ENCODE results near the gene AGAP1. TPM values are rescaled to one million over a fixed set of nuclear protein-coding genes. Genes with fewer than 3 reads are reported as not detected.

AGAP1 gene
- polyA plus RNA-seq, 2 of the 4 experiments (the other 2 are of a cell fraction), result 20.2 to 21.9 TPM

DNA sequence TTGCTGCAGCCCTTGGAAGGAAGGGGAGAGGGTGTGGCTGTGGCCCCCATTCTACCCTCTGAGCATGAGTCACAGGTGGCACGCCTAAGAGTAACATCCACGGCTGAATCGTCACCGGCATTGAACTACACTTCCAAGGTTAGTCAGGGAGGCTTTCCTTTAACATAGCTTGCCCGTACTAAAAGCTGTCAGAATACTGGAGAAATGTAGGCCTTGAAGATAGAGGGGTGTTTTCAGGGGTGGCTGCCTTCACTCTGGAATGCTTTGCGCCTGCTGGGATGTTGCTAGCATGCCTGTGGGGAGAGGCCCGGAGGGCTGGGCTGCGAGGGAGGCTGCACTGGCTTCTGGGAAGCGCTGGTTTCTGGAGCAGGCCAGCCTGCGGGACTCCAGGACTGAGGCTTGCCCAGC lies 333.7 kb downstream of the AGAP1 start:
- CTCF ChIA-PET, result interaction anchor here (1.0 kb wide), 1 partner anchor 10 kb away, joined by 3 read pairs; no protein-coding TSS in a partner anchor
- peak; percentile 76 to 87 for ATAC-seq
- peak overlapping the region in 1 of 2 experiments; percentile 70; a peak in 3 of 6 replicates for H3K27ac ChIP-seq
- 49% methylated on average over 10 of the region's 10 CpGs for WGBS (ENCODE audit: missing lambda C conversion rate)
- H3K4me3 ChIP-seq, result no peak overlapping the region
- H3K4me1 ChIP-seq, result peaks cover 13% of the 10 kb centered on the region
- peak; percentile 43 to 45 for DNase-seq (ENCODE audit: low read depth in 1 of 2, low spot score in 1 of 2)
- peak overlapping the region; percentile 22 for H3K4me2 ChIP-seq
- FAIRE-seq, result no peak
- TF ChIP-seq FOXS1 (CRISPR knock-in tag; IDR thresholded peaks at IDR 0.05) (no peak), TFCP2L1 (CRISPR knock-in tag; IDR thresholded peaks at IDR 0.05) (no peak), FOSL2 (IDR thresholded peaks at IDR 0.05) (no peak), FOSL2 (CRISPR knock-in tag; IDR thresholded peaks at IDR 0.05) (peak; percentile 46)
- POLR2A ChIA-PET, result no interaction called here
- H3K9me3 ChIP-seq, result no peaks in the 10 kb centered on the region

DNA sequence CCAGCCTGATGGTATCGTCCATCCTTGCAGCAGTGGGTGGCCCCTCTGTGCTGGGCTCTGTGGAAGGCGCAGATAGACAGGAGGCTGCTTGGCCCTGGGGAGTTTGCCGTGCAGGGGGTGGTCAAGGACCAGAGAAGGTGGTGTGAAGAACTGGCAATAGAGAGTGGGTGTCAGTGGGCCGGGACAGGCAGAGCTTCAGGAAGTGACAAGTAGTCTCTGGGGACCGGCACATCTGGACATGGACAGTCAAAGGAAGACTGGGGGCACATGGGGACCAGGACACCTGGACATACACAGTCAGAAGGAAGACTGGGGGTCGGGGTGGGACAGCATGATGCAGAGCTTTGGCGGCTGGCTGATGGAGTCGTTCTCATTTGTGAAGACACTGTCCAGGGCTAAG lies 335.9 kb downstream of the AGAP1 start:
- no peak for FAIRE-seq
- CTCF ChIA-PET, result interaction anchor here (1.5 kb wide), 1 partner anchor 51 kb away, joined by 4 read pairs; no protein-coding TSS in a partner anchor
- TF ChIP-seq, protein P1, sequence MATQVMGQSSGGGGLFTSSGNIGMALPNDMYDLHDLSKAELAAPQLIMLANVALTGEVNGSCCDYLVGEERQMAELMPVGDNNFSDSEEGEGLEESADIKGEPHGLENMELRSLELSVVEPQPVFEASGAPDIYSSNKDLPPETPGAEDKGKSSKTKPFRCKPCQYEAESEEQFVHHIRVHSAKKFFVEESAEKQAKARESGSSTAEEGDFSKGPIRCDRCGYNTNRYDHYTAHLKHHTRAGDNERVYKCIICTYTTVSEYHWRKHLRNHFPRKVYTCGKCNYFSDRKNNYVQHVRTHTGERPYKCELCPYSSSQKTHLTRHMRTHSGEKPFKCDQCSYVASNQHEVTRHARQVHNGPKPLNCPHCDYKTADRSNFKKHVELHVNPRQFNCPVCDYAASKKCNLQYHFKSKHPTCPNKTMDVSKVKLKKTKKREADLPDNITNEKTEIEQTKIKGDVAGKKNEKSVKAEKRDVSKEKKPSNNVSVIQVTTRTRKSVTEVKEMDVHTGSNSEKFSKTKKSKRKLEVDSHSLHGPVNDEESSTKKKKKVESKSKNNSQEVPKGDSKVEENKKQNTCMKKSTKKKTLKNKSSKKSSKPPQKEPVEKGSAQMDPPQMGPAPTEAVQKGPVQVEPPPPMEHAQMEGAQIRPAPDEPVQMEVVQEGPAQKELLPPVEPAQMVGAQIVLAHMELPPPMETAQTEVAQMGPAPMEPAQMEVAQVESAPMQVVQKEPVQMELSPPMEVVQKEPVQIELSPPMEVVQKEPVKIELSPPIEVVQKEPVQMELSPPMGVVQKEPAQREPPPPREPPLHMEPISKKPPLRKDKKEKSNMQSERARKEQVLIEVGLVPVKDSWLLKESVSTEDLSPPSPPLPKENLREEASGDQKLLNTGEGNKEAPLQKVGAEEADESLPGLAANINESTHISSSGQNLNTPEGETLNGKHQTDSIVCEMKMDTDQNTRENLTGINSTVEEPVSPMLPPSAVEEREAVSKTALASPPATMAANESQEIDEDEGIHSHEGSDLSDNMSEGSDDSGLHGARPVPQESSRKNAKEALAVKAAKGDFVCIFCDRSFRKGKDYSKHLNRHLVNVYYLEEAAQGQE (IDR thresholded peaks at IDR 0.05), result no peak
- TF ChIP-seq ZC3H11A (IDR thresholded peaks at IDR 0.05) (no peak), JUN (IDR thresholded peaks at IDR 0.05) (no peak), MAZ (IDR thresholded peaks at IDR 0.05; ENCODE audit: borderline replicate concordance, low read depth, low read length) (no peak), NFE2L2 (conservative IDR thresholded peaks at IDR 0.05; ENCODE audit: low read length) (no peak), EP300 (IDR thresholded peaks at IDR 0.05) (no peak), HEYL (CRISPR knock-in tag; IDR thresholded peaks at IDR 0.05) (no peak), RAD21 (conservative IDR thresholded peaks at IDR 0.05 in 1 of 2, IDR thresholded peaks at IDR 0.05 in 1 of 2) (no peak), JUNB (IDR thresholded peaks at IDR 0.05) (no peak), SREBF2 (IDR thresholded peaks at IDR 0.05) (no peak), RNF2 (IDR thresholded peaks at IDR 0.05; ENCODE audit: borderline replicate concordance, low read depth) (no peak), CHD2 (IDR thresholded peaks at IDR 0.05; ENCODE audit: low read length, partially characterized antibody) (no peak)
- Histone ChIP-seq H3K4me3 (no peak overlapping the region), H3K4me1 (peaks cover 13% of the 10 kb centered on the region), H3K9me3 (no peaks in the 10 kb centered on the region), H3K4me2 (no peak overlapping the region), H3K27ac (no peak overlapping the region)
- WGBS (ENCODE audit: missing lambda C conversion rate), result 89% methylated on average over 8 of the region's 8 CpGs
- ATAC-seq, result no peak
- POLR2A ChIA-PET, result no interaction called here
- no peak for DNase-seq (ENCODE audit: low read depth in 1 of 2, low spot score in 1 of 2)

DNA sequence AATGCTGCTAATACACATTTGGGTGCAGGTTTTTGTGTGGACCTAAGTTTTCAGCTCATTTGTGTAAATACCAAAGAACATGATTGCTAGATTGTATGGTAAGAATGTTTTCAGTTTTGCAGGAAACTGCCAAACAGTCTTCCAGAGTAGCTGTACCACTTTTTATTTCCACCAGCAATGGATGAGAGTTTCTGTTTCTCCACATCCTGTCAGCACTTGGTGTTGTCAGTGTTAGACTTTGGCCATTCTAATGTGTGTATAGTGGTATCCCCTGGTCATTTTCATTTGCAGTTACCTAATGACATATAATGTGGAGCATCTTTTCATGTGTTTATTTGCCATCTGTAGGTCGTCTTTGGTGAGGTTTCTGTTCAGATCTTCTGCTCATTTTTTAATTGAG lies 337.9 kb downstream of the AGAP1 start:
- Histone ChIP-seq H3K9me3 (no peaks in the 10 kb centered on the region), H3K4me1 (peaks cover 13% of the 10 kb centered on the region), H3K27ac (no peak overlapping the region), H3K4me2 (no peak overlapping the region), H3K4me3 (no peak overlapping the region)
- FAIRE-seq, result no peak
- DNase-seq (ENCODE audit: low read depth in 1 of 2, low spot score in 1 of 2), result no peak
- no peak for ATAC-seq
- CTCF ChIA-PET, result interaction anchor here (1.2 kb wide), 1 partner anchor 349 kb away, joined by 3 read pairs; no protein-coding TSS in a partner anchor
- 81% methylated on average over 1 of the region's 1 CpG for WGBS (ENCODE audit: missing lambda C conversion rate)
- POLR2A ChIA-PET, result no interaction called here
- TF ChIP-seq KDM5A (IDR thresholded peaks at IDR 0.05) (no peak), NFE2L2 (conservative IDR thresholded peaks at IDR 0.05; ENCODE audit: low read length) (no peak), ESRRA (IDR thresholded peaks at IDR 0.05; ENCODE audit: borderline replicate concordance, low read length) (no peak), CBX2 (IDR thresholded peaks at IDR 0.05; ENCODE audit: borderline replicate concordance, low read depth) (no peak), RFX5 (IDR thresholded peaks at IDR 0.05) (no peak), CHD2 (IDR thresholded peaks at IDR 0.05; ENCODE audit: low read length, partially characterized antibody) (no peak), MAFK (IDR thresholded peaks at IDR 0.05; ENCODE audit: partially characterized antibody) (no peak), FOSL2 (IDR thresholded peaks at IDR 0.05) (no peak), FOSL2 (CRISPR knock-in tag; IDR thresholded peaks at IDR 0.05) (no peak), ZFP36 (IDR thresholded peaks at IDR 0.05; ENCODE audit: borderline replicate concordance, partially characterized antibody) (no peak), CEBPB (IDR thresholded peaks at IDR 0.05) (no peak), POLR2A (IDR thresholded peaks at IDR 0.05; ENCODE audit: low read length) (no peak)
- TF ChIP-seq, protein P2, sequence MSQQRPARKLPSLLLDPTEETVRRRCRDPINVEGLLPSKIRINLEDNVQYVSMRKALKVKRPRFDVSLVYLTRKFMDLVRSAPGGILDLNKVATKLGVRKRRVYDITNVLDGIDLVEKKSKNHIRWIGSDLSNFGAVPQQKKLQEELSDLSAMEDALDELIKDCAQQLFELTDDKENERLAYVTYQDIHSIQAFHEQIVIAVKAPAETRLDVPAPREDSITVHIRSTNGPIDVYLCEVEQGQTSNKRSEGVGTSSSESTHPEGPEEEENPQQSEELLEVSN (IDR thresholded peaks at IDR 0.05; ENCODE audit: borderline replicate concordance, low read depth), result no peak
- TF ChIP-seq, protein P1 (IDR thresholded peaks at IDR 0.05), result no peak
- TF ChIP-seq, protein P3, sequence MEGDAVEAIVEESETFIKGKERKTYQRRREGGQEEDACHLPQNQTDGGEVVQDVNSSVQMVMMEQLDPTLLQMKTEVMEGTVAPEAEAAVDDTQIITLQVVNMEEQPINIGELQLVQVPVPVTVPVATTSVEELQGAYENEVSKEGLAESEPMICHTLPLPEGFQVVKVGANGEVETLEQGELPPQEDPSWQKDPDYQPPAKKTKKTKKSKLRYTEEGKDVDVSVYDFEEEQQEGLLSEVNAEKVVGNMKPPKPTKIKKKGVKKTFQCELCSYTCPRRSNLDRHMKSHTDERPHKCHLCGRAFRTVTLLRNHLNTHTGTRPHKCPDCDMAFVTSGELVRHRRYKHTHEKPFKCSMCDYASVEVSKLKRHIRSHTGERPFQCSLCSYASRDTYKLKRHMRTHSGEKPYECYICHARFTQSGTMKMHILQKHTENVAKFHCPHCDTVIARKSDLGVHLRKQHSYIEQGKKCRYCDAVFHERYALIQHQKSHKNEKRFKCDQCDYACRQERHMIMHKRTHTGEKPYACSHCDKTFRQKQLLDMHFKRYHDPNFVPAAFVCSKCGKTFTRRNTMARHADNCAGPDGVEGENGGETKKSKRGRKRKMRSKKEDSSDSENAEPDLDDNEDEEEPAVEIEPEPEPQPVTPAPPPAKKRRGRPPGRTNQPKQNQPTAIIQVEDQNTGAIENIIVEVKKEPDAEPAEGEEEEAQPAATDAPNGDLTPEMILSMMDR (IDR thresholded peaks at IDR 0.05), result no peak

All from A549 (cell line).